Esophagus (tissue), 2 donors: Measurements from ENCODE around the gene CYP4F2. TPM values are rescaled to one million over a fixed set of nuclear protein-coding genes. Genes with fewer than 3 reads are reported as not detected.
"Not testable (repeated sequence)": the region's sequence is repeated elsewhere in the genome, so short reads cannot be mapped to it uniquely, and the experiment has no call there.

Source experiments
- H3K27ac ChIP-seq, 2 donors: one replicate each; pipeline ENCODE4 v1.5.1; 2013; ENCODE audit warnings: low read depth in 2 of 2, mild to moderate bottlenecking in 2 of 2, inconsistent platforms in 1 of 2, low read length in 1 of 2, moderate library complexity in 1 of 2
- H3K27me3 ChIP-seq, 2 donors: one replicate each; pipeline ENCODE4 v1.6.1; 2013; ENCODE audit warnings: low read length in 2 of 2, control low read depth in 1 of 2, mild to moderate bottlenecking in 1 of 2; ENCODE audit not compliant: insufficient read depth in 2 of 2, control insufficient read depth in 1 of 2
- H3K36me3 ChIP-seq, 2 donors: one replicate each; pipeline ENCODE4 v1.6.1; 2013; ENCODE audit warnings: low read length in 1 of 2; ENCODE audit not compliant: control insufficient read depth in 2 of 2, insufficient read depth in 2 of 2
- H3K4me1 ChIP-seq, 2 donors: one replicate each; pipeline ENCODE4 v1.6.1; 2013; ENCODE audit warnings: low read length in 1 of 2; ENCODE audit not compliant: control insufficient read depth in 2 of 2, insufficient read depth in 2 of 2
- H3K4me3 ChIP-seq, 2 donors: one replicate each; pipeline ENCODE4 v1.5.1; 2013; ENCODE audit warnings: low read length in 2 of 2, mild to moderate bottlenecking in 2 of 2, low read depth in 1 of 2, moderate library complexity in 1 of 2
- H3K9me3 ChIP-seq, 2 donors: one replicate each; pipeline ENCODE4 v1.6.1; 2013; ENCODE audit warnings: mild to moderate bottlenecking in 2 of 2, low read depth in 1 of 2, low read length in 1 of 2, moderate library complexity in 1 of 2; ENCODE audit not compliant: control insufficient read depth in 2 of 2, insufficient read depth in 1 of 2
- WGBS, 2 donors: extraction: QIAGEN DNeasy Blood & Tissue Kit; methylation state at CpG; one replicate each; pipeline ENCODE4 v1.1.7; 2013; 5-methylcytosine and 5-hydroxymethylcytosine counted together
- polyA plus RNA-seq, 2 donors: library from polyadenylated mRNA; stranded (reverse); fragments of 200-250 nt; gene quantifications; one replicate each; pipeline ENCODE4 v1.2.3, GENCODE V29; 2013
- donor health status: healthy with polysubstance abuse.
- donor health status: Bipolar disorder and iron deficiency.

The CYP4F2 gene
- polyA plus RNA-seq, result under 1 TPM; 0.01 to 0.08 TPM

DNA sequence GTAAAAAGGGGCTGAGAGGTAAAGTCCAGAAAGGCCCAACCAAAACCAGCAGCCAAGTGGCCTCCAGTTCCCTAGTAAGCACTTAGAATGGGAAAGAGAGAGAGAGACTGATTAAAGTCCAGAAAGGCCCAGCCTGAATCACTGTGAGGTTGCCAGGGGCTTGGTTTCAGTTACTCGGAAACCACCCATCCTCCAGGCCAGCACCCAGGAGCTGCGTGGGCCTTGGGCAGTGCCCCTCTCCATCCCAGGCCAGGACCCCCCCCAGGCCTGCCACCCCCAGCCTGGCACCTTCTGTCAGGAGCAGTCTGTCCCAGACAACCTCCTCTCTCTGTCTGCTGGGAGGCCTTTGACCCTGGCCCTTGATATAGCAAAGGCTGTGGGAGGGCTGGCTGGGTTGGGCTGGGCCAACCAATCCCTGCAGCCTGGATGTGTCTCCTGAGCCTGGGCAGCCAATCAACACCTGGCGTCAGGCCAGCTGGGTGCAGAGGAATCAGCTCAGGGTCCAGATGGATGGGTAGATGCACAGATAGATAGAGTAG lies at the start of gene CYP4F2:
Gene CYP4F2, minus strand, starts transcription at position 337 of the 539 bp plus-strand sequence. CDS start 463 bp downstream, outside the sequence.
- H3K27ac ChIP-seq, result no peak within 1 kb of the TSS
- WGBS, 2 donors, result 76 to 85% methylated on average over 3 of the region's 3 CpGs

DNA sequence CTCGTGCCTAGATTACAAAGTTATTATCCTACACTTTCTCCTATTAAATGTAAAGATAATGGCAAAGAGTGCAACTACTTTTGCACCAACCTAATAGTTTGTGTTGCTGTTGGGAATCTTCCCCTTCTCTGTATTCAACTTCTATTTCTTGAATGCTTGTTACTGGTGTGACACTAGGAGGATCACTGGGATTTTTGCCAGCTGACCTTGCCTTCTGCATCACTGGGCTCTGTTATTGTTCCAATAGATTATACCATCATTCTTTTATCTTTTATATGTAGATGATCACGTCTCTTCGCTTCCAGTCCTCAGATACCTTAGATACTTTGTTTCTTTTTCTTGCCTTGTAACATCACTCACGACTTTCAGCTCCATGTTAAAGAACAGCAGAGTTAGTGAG lies 47.4 kb upstream of the CYP4F2 start:
- WGBS, 2 donors, result 37 to 45% methylated on average over 4 of the region's 4 CpGs
- Histone ChIP-seq H3K27me3 (peaks cover 0 to 2% of the 10 kb centered on the region in 2 donors), H3K36me3 (no peaks in the 10 kb centered on the region), H3K4me3 (no peak overlapping the region), H3K27ac (no peak overlapping the region), H3K9me3 (peaks cover 3 to 9% of the 10 kb centered on the region in 2 donors), H3K4me1 (no peaks in the 10 kb centered on the region)

More for the DNA sequence above, at the start of gene CYP4F2:
- H3K9me3 ChIP-seq, result peaks cover 0 to 3% of the 10 kb centered on the region in 2 donors
- H3K4me1 ChIP-seq, result no peaks in the 10 kb centered on the region
- H3K36me3 ChIP-seq, result no peaks in the 10 kb centered on the region
- no peaks in the 10 kb centered on the region for H3K27me3 ChIP-seq
- H3K4me3 ChIP-seq, result no peak within 1 kb of the TSS

GRCh38 chr19:15944401-15944800 lies 46.5 kb upstream of the CYP4F2 start:
- WGBS, 2 donors, result 59 to 60% methylated on average over 4 of the region's 4 CpGs
- no peaks in the 10 kb centered on the region for H3K4me1 ChIP-seq
- peaks cover 0 to 2% of the 10 kb centered on the region in 2 donors for H3K27me3 ChIP-seq
- no peak overlapping the region for H3K27ac ChIP-seq
- no peak overlapping the region for H3K4me3 ChIP-seq
- no peaks in the 10 kb centered on the region for H3K36me3 ChIP-seq
- H3K9me3 ChIP-seq, result peaks cover 3 to 6% of the 10 kb centered on the region in 2 donors

GRCh38 chr19:15937771-15938170 lies 39.9 kb upstream of the CYP4F2 start:
- Histone ChIP-seq H3K27ac (no peak overlapping the region), H3K4me1 (peaks cover 3 to 16% of the 10 kb centered on the region in 2 donors), H3K27me3 (no peaks in the 10 kb centered on the region), H3K9me3 (no peaks in the 10 kb centered on the region), H3K36me3 (no peaks in the 10 kb centered on the region), H3K4me3 (no peak overlapping the region)
- 45 to 66% methylated on average over 2 of the region's 2 CpGs for WGBS, 2 donors

DNA sequence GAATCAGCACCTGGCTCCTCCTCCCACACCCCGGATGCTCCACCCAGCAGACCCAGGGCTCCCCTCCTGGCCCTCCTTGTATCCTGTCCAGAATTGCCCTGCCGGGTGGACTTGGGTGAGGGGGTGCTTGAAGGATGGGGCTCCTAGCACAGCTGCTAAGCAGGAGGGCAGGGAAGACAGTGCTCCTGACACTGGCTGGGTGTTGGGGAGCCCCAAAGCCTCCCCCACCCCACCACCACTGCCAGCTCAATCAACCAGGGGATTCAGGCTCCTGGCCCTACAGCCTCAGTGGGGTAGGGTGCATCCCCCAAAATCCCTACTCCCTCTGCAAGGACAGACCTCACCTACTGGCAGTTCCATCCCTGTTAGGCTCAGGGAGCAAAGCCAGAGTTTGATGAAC lies 39.1 kb upstream of the CYP4F2 start:
- H3K4me3 ChIP-seq, result no peak overlapping the region
- no peaks in the 10 kb centered on the region for H3K9me3 ChIP-seq
- H3K27me3 ChIP-seq, result no peaks in the 10 kb centered on the region
- H3K4me1 ChIP-seq, result peaks cover 3 to 16% of the 10 kb centered on the region in 2 donors
- 83 to 91% methylated on average over 2 of the region's 2 CpGs for WGBS, 2 donors
- H3K36me3 ChIP-seq, result no peaks in the 10 kb centered on the region
- H3K27ac ChIP-seq, result no peak overlapping the region

DNA sequence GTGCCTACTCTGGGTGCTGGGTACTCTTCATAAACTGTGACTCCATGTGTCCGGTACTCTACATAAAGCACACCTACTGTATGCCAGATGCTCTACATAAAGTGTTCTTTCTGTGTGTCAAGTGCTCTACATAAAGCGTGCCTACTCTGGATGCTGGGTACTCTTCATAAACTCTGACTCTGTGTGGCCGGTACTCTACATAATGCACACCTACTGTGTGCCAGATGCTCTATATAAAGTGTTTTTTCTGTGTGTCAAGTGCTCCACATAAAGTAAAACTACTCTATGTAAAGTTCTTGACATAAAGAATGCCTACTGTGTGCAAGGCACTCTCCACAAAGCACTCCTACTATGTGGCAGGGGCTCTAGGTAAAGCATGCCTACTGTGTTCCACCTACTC lies 38.3 kb upstream of the CYP4F2 start:
- Histone ChIP-seq H3K4me3 (no peak overlapping the region), H3K4me1 (peaks cover 3 to 17% of the 10 kb centered on the region in 2 donors), H3K36me3 (peaks cover 0 to 1% of the 10 kb centered on the region in 2 donors), H3K9me3 (no peaks in the 10 kb centered on the region), H3K27me3 (no peaks in the 10 kb centered on the region), H3K27ac (no peak overlapping the region)
- 76 to 78% methylated on average over 3 of the region's 3 CpGs for WGBS, 2 donors

- Histone ChIP-seq H3K4me3 (no peak overlapping the region), H3K9me3 (no peaks in the 10 kb centered on the region), H3K4me1 (peaks cover 3 to 21% of the 10 kb centered on the region in 2 donors), H3K36me3 (peaks cover 0 to 8% of the 10 kb centered on the region in 2 donors), H3K27me3 (no peaks in the 10 kb centered on the region), H3K27ac (peak overlapping the region; percentile 68 to 92)
- 34 to 50% methylated on average over 3 of the region's 3 CpGs for WGBS, 2 donors
Measured at GRCh38 chr19:15935167-15935702, 37.4 kb upstream of the CYP4F2 start.

GRCh38 chr19:15934332-15935078 lies 36.6 kb upstream of the CYP4F2 start, which contains the start of gene CYP4F11:
Gene CYP4F11 (minus strand): TSS chr19:15934529. CDS start chr19:15934408, 121 bp downstream.
- Histone ChIP-seq H3K36me3 (peaks cover 0 to 8% of the 10 kb centered on the region in 2 donors), H3K4me1 (peaks cover 3 to 21% of the 10 kb centered on the region in 2 donors), H3K4me3 (peak within 1 kb of the TSS; percentile 29 to 52), H3K27ac (peak within 1 kb of the TSS; percentile 68 to 92), H3K9me3 (no peaks in the 10 kb centered on the region), H3K27me3 (no peaks in the 10 kb centered on the region)
- 30 to 39% methylated on average over 10 of the region's 10 CpGs for WGBS, 2 donors

DNA sequence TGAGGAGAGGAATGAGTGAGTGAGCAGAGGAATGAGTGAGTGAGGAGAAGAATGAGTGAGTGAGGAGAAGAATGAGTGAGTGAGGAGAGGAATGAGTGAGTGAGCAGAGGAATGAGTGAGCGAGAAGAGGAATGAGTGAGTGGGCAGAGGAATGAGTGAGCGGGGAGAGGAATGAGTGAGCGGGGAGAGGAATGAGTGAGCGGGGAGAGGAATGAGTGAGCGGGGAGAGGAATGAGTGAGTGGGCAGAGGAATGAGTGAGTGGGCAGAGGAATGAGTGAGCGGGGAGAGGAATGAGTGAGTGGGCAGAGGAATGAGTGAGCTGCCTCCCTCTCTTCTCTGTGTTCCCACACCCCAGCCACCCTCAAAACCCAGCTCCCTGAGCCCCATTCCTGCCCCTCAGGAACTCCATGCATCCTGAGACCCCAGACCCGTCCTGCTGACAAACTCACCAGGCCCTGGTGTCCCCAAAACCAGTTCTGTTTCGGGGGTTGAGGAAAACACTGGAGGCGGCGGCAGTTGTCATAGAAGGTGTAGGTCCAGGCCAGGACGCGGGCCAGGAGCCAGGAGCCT lies 36.0 kb upstream of the CYP4F2 start:
- Histone ChIP-seq H3K4me3 (peak overlapping the region; percentile 29 to 52), H3K27ac (peak overlapping the region; percentile 63 to 92), H3K36me3 (peaks cover 0 to 12% of the 10 kb centered on the region in 2 donors), H3K4me1 (peaks cover 3 to 21% of the 10 kb centered on the region in 2 donors)
- H3K27me3 ChIP-seq, H3K9me3 ChIP-seq: not testable (repeated sequence)
- 54 to 69% methylated on average over 12 of the region's 12 CpGs for WGBS, 2 donors
